Measurements from ENCODE around the gene TMEM132C.

The TMEM132C gene

GRCh38 chr12:128715485-128715884 is 448.5 kb downstream of the TMEM132C start:
- TF ChIP-seq ZNF362 (tag by site-specific recombination; IDR thresholded peaks at IDR 0.05), result no peak
- TF ChIP-seq BCL6B (tag by site-specific recombination; IDR thresholded peaks at IDR 0.05), result no peak
- no peak for TF ChIP-seq ZNF391 (tag by site-specific recombination; IDR thresholded peaks at IDR 0.05; ENCODE audit: borderline replicate concordance, low read depth)
- TF ChIP-seq ZNF488 (tag by site-specific recombination; IDR thresholded peaks at IDR 0.05), result no peak
- no peak for TF ChIP-seq ZNF560 (tag by site-specific recombination; IDR thresholded peaks at IDR 0.05; ENCODE audit: borderline replicate concordance)
- no peak for TF ChIP-seq ZFP37 (tag by site-specific recombination; IDR thresholded peaks at IDR 0.05)
- no peak for TF ChIP-seq KLF8 (tag by site-specific recombination; IDR thresholded peaks at IDR 0.05)
- TF ChIP-seq ZNF2 (tag by site-specific recombination; IDR thresholded peaks at IDR 0.05), result no peak
- TF ChIP-seq ZNF777 (tag by site-specific recombination; IDR thresholded peaks at IDR 0.05; ENCODE audit: borderline replicate concordance), result no peak
- TF ChIP-seq ZNF394 (tag by site-specific recombination; IDR thresholded peaks at IDR 0.05; ENCODE audit: borderline replicate concordance), result no peak
- TF ChIP-seq ZNF423 (tag by site-specific recombination; IDR thresholded peaks at IDR 0.05), result no peak
- TF ChIP-seq ZNF623 (tag by site-specific recombination; IDR thresholded peaks at IDR 0.05), result no peak
- no peak for TF ChIP-seq ZNF664 (tag by site-specific recombination; IDR thresholded peaks at IDR 0.05)
- TF ChIP-seq, protein P1, sequence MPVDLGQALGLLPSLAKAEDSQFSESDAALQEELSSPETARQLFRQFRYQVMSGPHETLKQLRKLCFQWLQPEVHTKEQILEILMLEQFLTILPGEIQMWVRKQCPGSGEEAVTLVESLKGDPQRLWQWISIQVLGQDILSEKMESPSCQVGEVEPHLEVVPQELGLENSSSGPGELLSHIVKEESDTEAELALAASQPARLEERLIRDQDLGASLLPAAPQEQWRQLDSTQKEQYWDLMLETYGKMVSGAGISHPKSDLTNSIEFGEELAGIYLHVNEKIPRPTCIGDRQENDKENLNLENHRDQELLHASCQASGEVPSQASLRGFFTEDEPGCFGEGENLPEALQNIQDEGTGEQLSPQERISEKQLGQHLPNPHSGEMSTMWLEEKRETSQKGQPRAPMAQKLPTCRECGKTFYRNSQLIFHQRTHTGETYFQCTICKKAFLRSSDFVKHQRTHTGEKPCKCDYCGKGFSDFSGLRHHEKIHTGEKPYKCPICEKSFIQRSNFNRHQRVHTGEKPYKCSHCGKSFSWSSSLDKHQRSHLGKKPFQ (tag by site-specific recombination; IDR thresholded peaks at IDR 0.05), result no peak
- Histone ChIP-seq H3K4me3 (ENCODE audit: low read depth, low read length) (no peak overlapping the region), H3K4me1 (ENCODE audit: control insufficient read depth, insufficient read depth, low read length) (no peaks in the 10 kb centered on the region), H3K36me3 (ENCODE audit: control insufficient read depth in 2 of 2, insufficient read depth in 1 of 2, low read length in 2 of 2) (no peaks in the 10 kb centered on the region), H3K9me3 (ENCODE audit: control insufficient read depth, insufficient read depth, low read depth, low read length) (no peaks in the 10 kb centered on the region), H3K27ac (ENCODE audit: extremely low read depth, low read depth, low read length) (no peak overlapping the region)
- CTCF ChIA-PET, result no interaction called here
- POLR2A ChIA-PET, result no interaction called here

DNA sequence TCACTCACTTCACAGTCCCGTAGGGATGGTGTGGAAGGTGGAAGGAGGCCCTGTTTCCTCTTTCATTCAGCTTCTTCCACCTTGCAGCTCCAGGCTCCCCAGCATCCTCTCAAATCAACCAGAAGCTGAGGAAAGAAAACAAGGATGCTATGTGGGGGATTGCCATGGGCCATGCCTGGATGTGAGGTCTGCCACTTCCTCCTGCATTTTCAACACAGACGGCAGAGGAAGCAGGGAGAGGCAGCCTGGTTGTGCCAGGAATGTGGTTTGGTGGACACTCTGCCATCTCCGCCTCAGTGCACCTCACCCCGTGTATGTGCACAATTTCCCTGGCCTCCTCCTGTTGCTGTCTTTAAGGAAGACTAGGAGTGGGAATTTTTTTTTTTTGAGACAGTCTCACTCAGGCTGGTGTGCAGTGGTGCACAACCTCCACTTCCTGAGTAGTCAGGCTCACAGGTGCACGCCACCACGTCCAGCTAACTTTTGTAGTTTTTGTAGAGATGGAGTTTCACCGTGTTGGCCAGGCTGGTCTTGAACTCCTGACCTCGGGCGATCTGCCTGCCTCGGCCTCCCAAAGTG is 457.6 kb downstream of the TMEM132C start:
- CTCF ChIA-PET, result interaction anchor here (0.6 to 0.7 kb wide), 2 partner anchors 10 to 132 kb away, joined by 3 read pairs; no protein-coding TSS in a partner anchor
- Histone ChIP-seq H3K4me3 (ENCODE audit: low read depth, low read length) (no peak overlapping the region), H3K27ac (ENCODE audit: extremely low read depth, low read depth, low read length) (no peak overlapping the region), H3K36me3 (ENCODE audit: control insufficient read depth in 2 of 2, insufficient read depth in 1 of 2, low read length in 2 of 2) (no peaks in the 10 kb centered on the region), H3K9me3 (ENCODE audit: control insufficient read depth, insufficient read depth, low read depth, low read length) (no peaks in the 10 kb centered on the region), H3K4me1 (ENCODE audit: control insufficient read depth, insufficient read depth, low read length) (no peaks in the 10 kb centered on the region)
- TF ChIP-seq ZBTB11 (tag by site-specific recombination; conservative IDR thresholded peaks at IDR 0.05; ENCODE audit: low read depth) (no peak), HOXC10 (CRISPR knock-in tag; IDR thresholded peaks at IDR 0.05) (no peak), KLF16 (tag by site-specific recombination; IDR thresholded peaks at IDR 0.05) (no peak), ZNF600 (tag by site-specific recombination; IDR thresholded peaks at IDR 0.05) (no peak), OVOL3 (tag by site-specific recombination; IDR thresholded peaks at IDR 0.05) (no peak)
- POLR2A ChIA-PET, result no interaction called here

All from HEK293 (cell line).